Measurements from ENCODE around the gene C1orf174. TPM values are rescaled to one million over a fixed set of nuclear protein-coding genes. Genes with fewer than 3 reads are reported as not detected.

C1orf174 gene
- total RNA-seq, 1 experiment from 2014 or later: 70.9 TPM

- no peaks in the 10 kb centered on the region for H3K9me3 ChIP-seq (ENCODE audit: low read length)
- H3K27ac ChIP-seq (ENCODE audit: low read length): no peak overlapping the region
- no TSS peak for BruUV-seq (replicated peaks)
- intact Hi-C loops (cut with micrococcal nuclease): no loop called here
- POLR2A ChIA-PET (ENCODE audit: unreplicated experiment): interaction anchor here (0.6 kb wide), 1 partner anchor 1867 kb away, joined by 3 read pairs; no protein-coding TSS in a partner anchor
- no peaks in the 10 kb centered on the region for H3F3A ChIP-seq (ENCODE audit: low read length, unreplicated experiment)
- H3K9ac ChIP-seq (ENCODE audit: low read length): no peak overlapping the region
- H4K20me1 ChIP-seq (ENCODE audit: low read length): no peaks in the 10 kb centered on the region
- no peak for DNase-seq
- H3K27me3 ChIP-seq (ENCODE audit: low read length): peaks cover 59% of the 10 kb centered on the region
- H3K79me2 ChIP-seq (ENCODE audit: low read length): no peaks in the 10 kb centered on the region
- CTCF ChIA-PET: no interaction called here
- ATAC-seq: no peak
- H3K4me1 ChIP-seq (ENCODE audit: insufficient read depth, low read length): no peaks in the 10 kb centered on the region
- H2AFZ ChIP-seq (ENCODE audit: low read length): no peak overlapping the region
- H3K4me2 ChIP-seq (ENCODE audit: low read length): no peak overlapping the region
- no peaks in the 10 kb centered on the region for H3K36me3 ChIP-seq (ENCODE audit: low read depth, low read length)
- H3K4me3 ChIP-seq (ENCODE audit: low read length): no peak overlapping the region
- TF ChIP-seq EZH2phosphoT487 (IDR thresholded peaks at IDR 0.05; ENCODE audit: borderline replicate concordance, low read length) (no peak), CTCF (conservative IDR thresholded peaks at IDR 0.05; ENCODE audit: low read depth, low read length) (no peak), EZH2 (IDR thresholded peaks at IDR 0.05; ENCODE audit: low read length, unreplicated experiment) (no peak)
- no peaks in the 10 kb centered on the region for H3K9me2 ChIP-seq (replicated peaks; ENCODE audit: low read length)
These were observed 25.7 kb upstream of the C1orf174 start for GRCh38 chr1:3925762-3926161.

GRCh38 chr1:3925256-3925655 lies 25.2 kb upstream of the C1orf174 start:
- H3K9me3 ChIP-seq (ENCODE audit: low read length): no peaks in the 10 kb centered on the region
- H3K27ac ChIP-seq (ENCODE audit: low read length): no peak overlapping the region
- DNase-seq: no peak
- no peaks in the 10 kb centered on the region for H4K20me1 ChIP-seq (ENCODE audit: low read length)
- intact Hi-C loops (cut with micrococcal nuclease): no loop called here
- H3K36me3 ChIP-seq (ENCODE audit: low read depth, low read length): no peaks in the 10 kb centered on the region
- no peaks in the 10 kb centered on the region for H3F3A ChIP-seq (ENCODE audit: low read length, unreplicated experiment)
- no peak for TF ChIP-seq CTCF (conservative IDR thresholded peaks at IDR 0.05; ENCODE audit: low read depth, low read length)
- no peak for TF ChIP-seq EZH2phosphoT487 (IDR thresholded peaks at IDR 0.05; ENCODE audit: borderline replicate concordance, low read length)
- TF ChIP-seq EZH2 (IDR thresholded peaks at IDR 0.05; ENCODE audit: low read length, unreplicated experiment): no peak
- H3K9me2 ChIP-seq (replicated peaks; ENCODE audit: low read length): no peaks in the 10 kb centered on the region
- no peak overlapping the region for H2AFZ ChIP-seq (ENCODE audit: low read length)
- H3K9ac ChIP-seq (ENCODE audit: low read length): no peak overlapping the region
- BruUV-seq (replicated peaks): no TSS peak
- no peak overlapping the region for H3K4me3 ChIP-seq (ENCODE audit: low read length)
- ChIA-PET CTCF (no interaction called here), POLR2A (ENCODE audit: unreplicated experiment) (no interaction called here)
- no peak overlapping the region for H3K4me2 ChIP-seq (ENCODE audit: low read length)
- H3K4me1 ChIP-seq (ENCODE audit: insufficient read depth, low read length): no peaks in the 10 kb centered on the region
- peaks cover 54% of the 10 kb centered on the region for H3K27me3 ChIP-seq (ENCODE audit: low read length)
- no peaks in the 10 kb centered on the region for H3K79me2 ChIP-seq (ENCODE audit: low read length)
- ATAC-seq: no peak

GRCh38 chr1:3924825-3925220 lies 24.8 kb upstream of the C1orf174 start:
- ATAC-seq (peak; percentile 19; the same call in 1 of the 2 replicates), DNase-seq (peak; percentile 56)
- Histone ChIP-seq H3K27ac (ENCODE audit: low read length) (no peak overlapping the region), H3F3A (ENCODE audit: low read length, unreplicated experiment) (no peaks in the 10 kb centered on the region), H2AFZ (ENCODE audit: low read length) (no peak overlapping the region), H4K20me1 (ENCODE audit: low read length) (no peaks in the 10 kb centered on the region), H3K9me2 (replicated peaks; ENCODE audit: low read length) (no peaks in the 10 kb centered on the region), H3K9me3 (ENCODE audit: low read length) (no peaks in the 10 kb centered on the region), H3K9ac (ENCODE audit: low read length) (no peak overlapping the region), H3K79me2 (ENCODE audit: low read length) (no peaks in the 10 kb centered on the region), H3K4me1 (ENCODE audit: insufficient read depth, low read length) (no peaks in the 10 kb centered on the region), H3K27me3 (ENCODE audit: low read length) (peaks cover 53% of the 10 kb centered on the region), H3K4me3 (ENCODE audit: low read length) (no peak overlapping the region), H3K36me3 (ENCODE audit: low read depth, low read length) (no peaks in the 10 kb centered on the region), H3K4me2 (ENCODE audit: low read length) (no peak overlapping the region)
- TF ChIP-seq CTCF (conservative IDR thresholded peaks at IDR 0.05; ENCODE audit: low read depth, low read length): no peak
- no peak for TF ChIP-seq EZH2 (IDR thresholded peaks at IDR 0.05; ENCODE audit: low read length, unreplicated experiment)
- TF ChIP-seq EZH2phosphoT487 (IDR thresholded peaks at IDR 0.05; ENCODE audit: borderline replicate concordance, low read length): no peak
- POLR2A ChIA-PET (ENCODE audit: unreplicated experiment): no interaction called here
- BruUV-seq (replicated peaks): no TSS peak
- intact Hi-C loops (cut with micrococcal nuclease): no loop called here
- CTCF ChIA-PET: no interaction called here
